Measurements from ENCODE around the gene RRAS2. TPM values are rescaled to one million over a fixed set of nuclear protein-coding genes. Genes with fewer than 3 reads are reported as not detected.
"Not testable (repeated sequence)": the region's sequence is repeated elsewhere in the genome, so short reads cannot be mapped to it uniquely, and the experiment has no call there.

Gene RRAS2
- total and polyA plus RNA-seq, 10 of the 15 experiments (the other 5 are each of a cell fraction or from before 2014, with no cell fraction given), result 26.9 to 72.4 (median 45.4) TPM

DNA sequence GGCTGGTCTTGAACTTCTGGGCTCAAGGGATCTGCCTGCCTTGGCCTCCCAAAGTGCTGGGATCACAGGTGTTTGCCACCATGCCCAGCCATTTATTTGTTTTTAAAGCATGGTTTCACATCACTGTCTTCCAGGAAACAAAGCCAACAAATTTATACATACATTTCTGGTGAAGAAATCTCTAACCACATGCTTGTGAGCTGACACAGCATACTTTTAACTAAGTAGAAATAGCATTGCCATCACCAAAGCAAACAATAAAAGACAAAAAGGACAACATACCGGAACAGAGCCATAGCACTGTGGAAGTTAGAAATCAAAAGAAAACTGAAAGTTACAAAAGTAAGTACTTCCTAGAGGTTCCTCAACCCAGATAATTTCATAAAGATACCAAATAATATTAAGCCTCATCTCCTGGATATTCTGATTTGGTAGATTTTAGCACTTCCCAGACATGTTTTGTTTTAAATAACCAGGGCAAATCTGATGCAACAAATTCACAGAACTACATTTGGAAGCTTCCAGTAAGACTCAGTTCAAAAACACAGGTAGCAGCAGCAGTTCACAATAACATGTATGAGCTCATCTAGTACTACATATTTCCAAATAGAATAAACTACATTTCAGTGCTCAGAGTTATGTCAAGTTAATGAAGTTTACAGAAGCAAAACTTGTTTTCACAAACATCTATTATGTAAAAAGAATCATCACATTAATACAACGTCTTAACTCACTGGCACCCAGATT is 70.6 kb downstream of the RRAS2 start (continued):
- TF ChIP-seq, protein P1, sequence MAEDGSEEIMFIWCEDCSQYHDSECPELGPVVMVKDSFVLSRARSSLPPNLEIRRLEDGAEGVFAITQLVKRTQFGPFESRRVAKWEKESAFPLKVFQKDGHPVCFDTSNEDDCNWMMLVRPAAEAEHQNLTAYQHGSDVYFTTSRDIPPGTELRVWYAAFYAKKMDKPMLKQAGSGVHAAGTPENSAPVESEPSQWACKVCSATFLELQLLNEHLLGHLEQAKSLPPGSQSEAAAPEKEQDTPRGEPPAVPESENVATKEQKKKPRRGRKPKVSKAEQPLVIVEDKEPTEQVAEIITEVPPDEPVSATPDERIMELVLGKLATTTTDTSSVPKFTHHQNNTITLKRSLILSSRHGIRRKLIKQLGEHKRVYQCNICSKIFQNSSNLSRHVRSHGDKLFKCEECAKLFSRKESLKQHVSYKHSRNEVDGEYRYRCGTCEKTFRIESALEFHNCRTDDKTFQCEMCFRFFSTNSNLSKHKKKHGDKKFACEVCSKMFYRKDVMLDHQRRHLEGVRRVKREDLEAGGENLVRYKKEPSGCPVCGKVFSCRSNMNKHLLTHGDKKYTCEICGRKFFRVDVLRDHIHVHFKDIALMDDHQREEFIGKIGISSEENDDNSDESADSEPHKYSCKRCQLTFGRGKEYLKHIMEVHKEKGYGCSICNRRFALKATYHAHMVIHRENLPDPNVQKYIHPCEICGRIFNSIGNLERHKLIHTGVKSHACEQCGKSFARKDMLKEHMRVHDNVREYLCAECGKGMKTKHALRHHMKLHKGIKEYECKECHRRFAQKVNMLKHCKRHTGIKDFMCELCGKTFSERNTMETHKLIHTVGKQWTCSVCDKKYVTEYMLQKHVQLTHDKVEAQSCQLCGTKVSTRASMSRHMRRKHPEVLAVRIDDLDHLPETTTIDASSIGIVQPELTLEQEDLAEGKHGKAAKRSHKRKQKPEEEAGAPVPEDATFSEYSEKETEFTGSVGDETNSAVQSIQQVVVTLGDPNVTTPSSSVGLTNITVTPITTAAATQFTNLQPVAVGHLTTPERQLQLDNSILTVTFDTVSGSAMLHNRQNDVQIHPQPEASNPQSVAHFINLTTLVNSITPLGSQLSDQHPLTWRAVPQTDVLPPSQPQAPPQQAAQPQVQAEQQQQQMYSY (CRISPR knock-in tag; IDR thresholded peaks at IDR 0.05), result no peak

DNA sequence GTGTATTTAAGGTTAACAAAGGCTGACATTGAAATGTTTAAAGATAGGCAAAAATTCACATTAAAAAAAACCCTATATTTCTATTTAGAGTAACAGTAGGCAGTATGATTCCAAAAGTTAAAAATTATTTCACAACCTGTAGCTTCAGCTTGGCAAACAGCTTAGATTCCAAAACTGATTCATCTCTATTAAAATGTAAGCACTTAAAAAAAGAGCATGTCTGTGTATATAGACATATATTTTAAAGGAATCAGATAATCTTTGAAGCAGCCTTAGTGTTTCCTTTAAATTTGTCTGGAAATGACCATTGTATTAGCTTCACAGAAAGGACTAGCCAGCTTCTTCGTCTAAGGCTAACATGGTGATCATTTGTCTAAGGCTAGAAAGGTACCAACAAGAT is 80.1 kb downstream of the RRAS2 start:
- in situ Hi-C loops (cut with MboI); H3K9ac ChIP-seq (ENCODE audit: control insufficient read depth, insufficient read depth, low read length); CTCF ChIA-PET; RAD21 ChIA-PET (ENCODE audit: unreplicated experiment); H2AFZ ChIP-seq (ENCODE audit: control insufficient read depth, low read depth, low read length); H3K4me2 ChIP-seq (ENCODE audit: control insufficient read depth, insufficient read depth); H3K4me3 ChIP-seq; intact Hi-C loops (cut with micrococcal nuclease; ENCODE audit: unreplicated experiment); DNase-seq (ENCODE audit: low read depth, low spot score); H3K27me3 ChIP-seq (replicated peaks in 1 of 2; ENCODE audit: control insufficient read depth in 2 of 2, insufficient read depth in 2 of 2, low read length in 1 of 2); ATAC-seq; H3K27ac ChIP-seq (ENCODE audit: control insufficient read depth, insufficient read depth); H3K9me3 ChIP-seq (replicated peaks; ENCODE audit: control insufficient read depth, insufficient read depth, low read length); H3K36me3 ChIP-seq (ENCODE audit: control insufficient read depth in 2 of 2, insufficient read depth in 2 of 2, low read length in 1 of 2); POLR2A ChIA-PET; H4K20me1 ChIP-seq (ENCODE audit: control insufficient read depth, insufficient read depth); H3K79me2 ChIP-seq (ENCODE audit: control insufficient read depth, insufficient read depth, low read length): not testable (repeated sequence)
- WGBS (ENCODE audit: insufficient coverage, insufficient replicate concordance, low lambda C conversion rate, missing lambda C conversion rate), result no CpG with 5 or more reads among the region's 1 CpG
- FAIRE-seq, result peak; percentile 52
- TSS peak; percentile 52 for BruUV-seq (replicated peaks)
- H3K4me1 ChIP-seq (ENCODE audit: control insufficient read depth, insufficient read depth, low read length), result peaks cover 12% of the 10 kb centered on the region
- SMC1A ChIA-PET (ENCODE audit: uncharacterized antibody, unreplicated experiment), result interaction anchor here (1.7 kb wide), 1 partner anchor 9 kb away, joined by 4 read pairs; no protein-coding TSS in a partner anchor
